DND-41 (cell line): ENCODE measurements around the gene TGM2.

ENCODE experiments used
- EZH2 ChIP-seq: IDR thresholded peaks from 3 replicates; pipeline ENCODE4 v1.6.1; 2012; ENCODE audit warnings: borderline replicate concordance, low read depth, mild to moderate bottlenecking, moderate library complexity, low read length, inconsistent platforms; ENCODE audit not compliant: severe bottlenecking
- TF ChIP-seq, protein P1 (sequence below): IDR thresholded peaks from 2 replicates; pipeline ENCODE4 v1.5.1; 2012; ENCODE audit warnings: borderline replicate concordance, low read length, moderate library complexity, mild to moderate bottlenecking; ENCODE audit not compliant: poor library complexity, severe bottlenecking; ENCODE audit errors: extremely low read depth

DNA sequence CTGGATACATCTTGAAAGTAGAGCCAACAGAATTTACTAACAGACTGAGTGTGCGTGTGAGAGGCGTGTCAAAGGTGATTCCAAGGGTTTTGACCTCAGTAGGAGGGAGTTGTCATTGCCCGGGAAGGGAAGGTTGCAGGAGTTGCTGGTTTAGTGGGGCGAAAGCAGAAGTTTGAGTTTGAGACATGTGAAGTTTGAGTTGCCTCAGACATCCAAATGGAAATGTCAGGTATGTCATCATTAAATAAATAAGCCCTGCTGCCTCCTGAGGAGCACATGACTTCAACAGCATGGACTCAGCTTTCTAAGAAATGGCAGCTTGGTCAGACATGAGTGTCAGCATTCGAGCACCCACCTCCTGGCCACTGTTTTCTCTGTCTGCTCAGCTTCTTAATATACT lies 26.6 kb upstream of the TGM2 start:
- TF ChIP-seq, protein P1, sequence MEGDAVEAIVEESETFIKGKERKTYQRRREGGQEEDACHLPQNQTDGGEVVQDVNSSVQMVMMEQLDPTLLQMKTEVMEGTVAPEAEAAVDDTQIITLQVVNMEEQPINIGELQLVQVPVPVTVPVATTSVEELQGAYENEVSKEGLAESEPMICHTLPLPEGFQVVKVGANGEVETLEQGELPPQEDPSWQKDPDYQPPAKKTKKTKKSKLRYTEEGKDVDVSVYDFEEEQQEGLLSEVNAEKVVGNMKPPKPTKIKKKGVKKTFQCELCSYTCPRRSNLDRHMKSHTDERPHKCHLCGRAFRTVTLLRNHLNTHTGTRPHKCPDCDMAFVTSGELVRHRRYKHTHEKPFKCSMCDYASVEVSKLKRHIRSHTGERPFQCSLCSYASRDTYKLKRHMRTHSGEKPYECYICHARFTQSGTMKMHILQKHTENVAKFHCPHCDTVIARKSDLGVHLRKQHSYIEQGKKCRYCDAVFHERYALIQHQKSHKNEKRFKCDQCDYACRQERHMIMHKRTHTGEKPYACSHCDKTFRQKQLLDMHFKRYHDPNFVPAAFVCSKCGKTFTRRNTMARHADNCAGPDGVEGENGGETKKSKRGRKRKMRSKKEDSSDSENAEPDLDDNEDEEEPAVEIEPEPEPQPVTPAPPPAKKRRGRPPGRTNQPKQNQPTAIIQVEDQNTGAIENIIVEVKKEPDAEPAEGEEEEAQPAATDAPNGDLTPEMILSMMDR, result no peak
- no peak for TF ChIP-seq EZH2
